Activated CD8-positive, alpha-beta memory T cell treated with anti-CD3 and anti-CD28 coated beads, Interleukin-2, amount 50 U/mL, for 48 hours (primary cell): Measurements from ENCODE around the gene BTAF1.
"Not testable (repeated sequence)": the region's sequence is repeated elsewhere in the genome, so short reads cannot be mapped to it uniquely, and the experiment has no call there.

ENCODE experiments used
- DNase-seq: peaks from one replicate; pipeline ENCODE4 v3.0.0-alpha.2; 2020

Gene BTAF1

GRCh38 chr10:91980319-91980718 lies 56.7 kb downstream of the BTAF1 start:
- no peak for DNase-seq

- DNase-seq: no peak
These were observed 59.8 kb downstream of the BTAF1 start for GRCh38 chr10:91983416-91983815.

- no peak for DNase-seq
These were observed 63.9 kb downstream of the BTAF1 start for GRCh38 chr10:91987397-91988037.

GRCh38 chr10:91992031-91992430 lies 68.5 kb downstream of the BTAF1 start:
- DNase-seq: no peak

GRCh38 chr10:91996266-91996665 lies 72.7 kb downstream of the BTAF1 start:
- no peak for DNase-seq

- DNase-seq: no peak
These were observed 78.0 kb downstream of the BTAF1 start for GRCh38 chr10:92001581-92001980.

- DNase-seq: no peak
These were observed 78.4 kb downstream of the BTAF1 start for GRCh38 chr10:92001995-92002394.

GRCh38 chr10:92003258-92003657 lies 79.7 kb downstream of the BTAF1 start:
- DNase-seq: no peak

GRCh38 chr10:92005978-92006377 lies 82.4 kb downstream of the BTAF1 start:
- DNase-seq: no peak

GRCh38 chr10:92009445-92009844 lies 85.9 kb downstream of the BTAF1 start:
- DNase-seq: no peak

GRCh38 chr10:92010047-92010735 lies 86.6 kb downstream of the BTAF1 start:
- no peak for DNase-seq

- DNase-seq: no peak
These were observed 88.1 kb downstream of the BTAF1 start for GRCh38 chr10:92011560-92012214.

- DNase-seq: no peak
These were observed 91.0 kb downstream of the BTAF1 start for GRCh38 chr10:92014620-92015019.

GRCh38 chr10:92024700-92025099 lies 101.1 kb downstream of the BTAF1 start:
- no peak for DNase-seq

GRCh38 chr10:92025340-92025739 lies 101.8 kb downstream of the BTAF1 start:
- DNase-seq: not testable (repeated sequence)

GRCh38 chr10:92027141-92027540 lies 103.6 kb downstream of the BTAF1 start:
- no peak for DNase-seq

GRCh38 chr10:92031580-92031979 lies 108.0 kb downstream of the BTAF1 start:
- no peak for DNase-seq

- not testable (repeated sequence) for DNase-seq
These were observed 109.5 kb downstream of the BTAF1 start for GRCh38 chr10:92033070-92033469.

GRCh38 chr10:92038949-92039348 lies 115.4 kb downstream of the BTAF1 start:
- DNase-seq: no peak

GRCh38 chr10:92042541-92042940 lies 119.0 kb downstream of the BTAF1 start:
- no peak for DNase-seq

- no peak for DNase-seq
These were observed 122.1 kb downstream of the BTAF1 start for GRCh38 chr10:92045641-92046106.

- DNase-seq: no peak
These were observed 123.6 kb downstream of the BTAF1 start for GRCh38 chr10:92047215-92047614.

GRCh38 chr10:92052088-92052487 lies 128.5 kb downstream of the BTAF1 start:
- no peak for DNase-seq

GRCh38 chr10:92052741-92053140 lies 129.2 kb downstream of the BTAF1 start:
- no peak for DNase-seq
